ENCODE data around the gene TMPRSS13.
"Not testable (repeated sequence)": the region's sequence is repeated elsewhere in the genome, so short reads cannot be mapped to it uniquely, and the experiment has no call there.

TMPRSS13 gene

DNA sequence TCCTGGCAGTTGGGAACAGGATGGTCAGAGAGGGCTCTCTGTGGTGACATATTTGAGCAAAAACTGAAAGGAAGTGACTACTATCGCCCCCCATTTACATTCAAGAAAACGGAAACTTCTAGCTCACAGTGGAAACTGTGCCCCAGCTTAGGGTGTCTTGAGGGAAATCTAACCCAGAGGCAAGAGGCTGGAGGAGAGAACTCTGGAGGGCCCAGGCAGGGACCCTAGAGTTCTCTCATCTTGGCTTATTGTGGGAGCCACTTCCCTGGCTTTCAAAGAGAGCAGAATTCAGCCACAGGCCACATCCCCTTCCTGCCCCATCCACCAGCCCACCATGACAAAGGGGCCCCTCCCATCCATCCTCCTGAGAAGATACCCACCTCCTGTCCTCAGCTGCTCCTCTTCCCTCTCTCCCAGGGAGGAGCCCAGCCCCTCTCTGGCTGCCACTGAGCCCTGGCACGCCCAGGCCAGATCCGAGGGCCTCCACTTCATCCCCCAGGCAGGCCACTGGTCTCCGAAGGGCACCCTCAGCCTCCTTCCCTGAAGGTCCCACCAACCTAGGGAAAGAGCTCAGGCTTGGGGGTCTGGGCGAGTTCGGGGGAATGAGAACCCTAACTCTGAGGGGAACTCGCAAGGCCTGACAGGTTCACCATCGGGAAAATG lies 1.6 kb upstream of the TMPRSS13 start:
- no peak for DNase-seq (ENCODE audit: low read depth)

DNA sequence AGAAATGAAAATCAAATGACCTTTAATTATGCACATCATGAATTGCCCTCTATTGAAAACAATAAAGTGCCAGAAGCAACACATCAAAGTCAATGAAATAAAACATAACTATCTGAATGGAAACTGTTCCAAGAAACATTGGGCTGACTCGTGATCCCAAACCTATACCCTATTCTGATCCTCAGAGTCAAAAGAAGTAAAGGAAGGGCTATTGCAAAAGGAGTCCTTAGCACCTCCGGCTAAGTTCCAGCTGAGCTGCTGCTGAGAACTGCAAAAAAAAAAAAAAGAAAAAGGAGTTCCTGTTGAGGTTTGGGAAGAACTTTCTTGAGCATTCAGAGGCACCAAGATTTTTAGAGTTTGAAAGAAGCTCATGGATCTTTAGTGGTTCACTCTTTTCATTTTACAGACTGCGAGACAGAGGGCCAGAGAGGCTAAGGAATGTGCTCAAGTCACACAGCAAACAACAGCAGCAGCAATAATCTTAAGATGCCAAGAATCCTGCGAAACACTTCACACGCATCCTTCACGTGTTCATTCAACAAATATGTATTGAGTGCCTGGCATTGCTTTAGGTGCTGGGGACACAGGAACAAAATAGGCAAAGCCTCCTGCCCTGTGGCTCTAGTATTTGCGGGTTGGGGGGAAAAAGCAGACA lies 841 bp upstream of the TMPRSS13 start:
- DNase-seq (ENCODE audit: low read depth), result no peak

DNA sequence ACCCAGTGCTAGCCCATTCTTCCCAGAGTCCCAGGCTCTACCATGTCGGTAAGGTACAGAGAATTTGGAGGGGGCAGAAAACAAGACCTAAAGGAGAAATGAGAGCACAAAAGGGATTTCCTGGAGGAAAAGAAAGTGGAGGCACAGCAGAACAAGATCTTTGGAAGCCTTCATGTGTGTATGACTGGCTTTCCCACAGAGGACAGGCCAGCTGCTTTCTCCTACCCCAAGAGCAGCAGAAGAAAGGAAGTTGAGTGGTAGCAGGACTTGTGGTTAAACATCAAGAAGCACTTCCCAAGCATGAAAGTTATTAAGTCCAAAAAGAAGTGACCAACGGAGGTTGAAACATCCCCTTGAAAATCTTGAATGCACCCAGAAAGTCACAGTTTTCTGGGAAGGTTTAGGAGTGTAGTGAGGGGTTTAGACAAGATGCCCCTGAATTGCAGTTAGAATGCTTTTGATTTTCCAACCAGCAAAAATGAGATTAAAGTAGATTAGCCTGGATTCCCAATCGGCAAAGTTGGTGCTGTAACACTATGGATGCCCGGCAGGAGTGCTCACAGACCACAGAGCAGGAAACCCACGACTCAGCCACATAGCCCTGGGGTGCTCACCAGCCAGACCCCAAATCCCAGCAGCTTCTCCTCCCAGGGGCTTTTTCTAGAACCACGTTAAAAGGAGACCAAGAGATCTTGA lies 608 bp downstream of the TMPRSS13 start:
- DNase-seq (ENCODE audit: low read depth), result no peak

DNA sequence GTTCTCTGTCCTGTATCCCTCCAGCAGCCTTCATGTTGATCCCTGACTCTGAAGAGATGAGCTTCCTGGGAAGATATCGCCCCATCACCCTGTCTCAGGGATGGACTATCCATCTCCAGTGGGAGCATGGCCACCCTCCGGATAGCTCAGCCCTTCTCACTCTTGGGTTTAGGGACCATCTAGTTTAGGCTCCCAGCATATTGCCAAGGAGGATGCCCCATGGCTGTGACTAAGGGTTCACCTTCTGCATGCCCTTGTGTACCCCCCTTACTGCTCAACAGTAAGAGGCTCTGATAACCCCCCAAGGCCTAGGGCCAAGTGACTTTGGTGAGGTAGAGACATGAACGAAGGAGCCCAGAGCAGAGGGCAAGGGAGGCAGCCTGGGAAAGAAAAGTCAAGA lies 1.3 kb downstream of the TMPRSS13 start:
- no peak for DNase-seq (ENCODE audit: low read depth)

DNA sequence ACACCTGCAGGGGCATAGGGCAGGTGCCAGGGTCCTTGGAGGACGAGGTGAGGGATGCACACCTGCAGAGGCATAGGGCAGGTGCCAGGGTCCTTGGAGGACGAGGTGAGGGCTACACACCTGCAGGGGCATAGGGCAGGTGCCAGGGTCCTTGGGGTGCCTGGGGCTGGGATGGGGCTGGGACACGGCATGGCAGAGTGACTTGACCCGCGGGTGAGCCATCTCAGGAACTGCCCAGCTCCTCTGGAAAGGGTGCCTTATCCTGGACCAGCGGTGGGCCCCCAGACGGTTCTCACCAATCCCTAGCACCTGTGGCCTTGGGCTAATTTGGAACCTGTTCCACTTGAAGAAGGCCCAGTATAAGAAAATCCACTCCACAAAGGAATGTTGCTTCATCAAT lies 3.0 kb downstream of the TMPRSS13 start:
- DNase-seq (ENCODE audit: low read depth), result not testable (repeated sequence)

DNA sequence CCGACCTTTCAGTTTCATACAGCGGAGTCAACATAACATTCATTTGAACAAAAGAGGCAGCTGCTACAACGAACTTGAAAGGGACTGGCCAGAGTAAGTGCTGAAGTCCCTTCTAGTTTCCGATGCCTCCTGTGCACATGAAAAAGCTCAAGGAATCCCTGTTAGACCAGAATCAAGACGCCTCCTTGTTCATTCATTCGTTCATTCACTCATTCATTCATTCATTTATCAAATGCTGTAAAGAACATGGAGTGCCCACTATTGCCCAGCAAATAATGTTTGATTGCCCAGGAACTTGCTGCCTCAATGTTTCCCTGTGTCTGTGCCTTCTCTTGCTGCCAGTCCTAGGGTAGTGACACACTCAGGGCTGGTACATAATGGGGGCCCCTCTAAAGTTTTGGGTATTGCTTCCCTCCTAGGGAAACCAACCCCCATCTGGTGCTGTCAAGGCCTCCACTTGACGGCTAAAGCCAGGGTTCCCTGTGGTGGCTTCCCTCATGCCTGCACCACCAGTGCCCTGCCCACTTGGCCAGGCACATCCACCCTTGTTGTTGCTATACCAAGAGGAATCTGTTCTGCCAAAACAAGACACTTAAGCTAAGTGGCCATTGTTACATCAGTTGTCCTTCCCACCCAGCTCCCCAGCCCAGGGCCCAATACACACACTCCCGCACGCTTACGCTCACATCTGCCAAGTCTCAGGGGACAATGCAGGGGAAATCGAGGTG lies 3.8 kb downstream of the TMPRSS13 start:
- no peak for DNase-seq (ENCODE audit: low read depth)

DNA sequence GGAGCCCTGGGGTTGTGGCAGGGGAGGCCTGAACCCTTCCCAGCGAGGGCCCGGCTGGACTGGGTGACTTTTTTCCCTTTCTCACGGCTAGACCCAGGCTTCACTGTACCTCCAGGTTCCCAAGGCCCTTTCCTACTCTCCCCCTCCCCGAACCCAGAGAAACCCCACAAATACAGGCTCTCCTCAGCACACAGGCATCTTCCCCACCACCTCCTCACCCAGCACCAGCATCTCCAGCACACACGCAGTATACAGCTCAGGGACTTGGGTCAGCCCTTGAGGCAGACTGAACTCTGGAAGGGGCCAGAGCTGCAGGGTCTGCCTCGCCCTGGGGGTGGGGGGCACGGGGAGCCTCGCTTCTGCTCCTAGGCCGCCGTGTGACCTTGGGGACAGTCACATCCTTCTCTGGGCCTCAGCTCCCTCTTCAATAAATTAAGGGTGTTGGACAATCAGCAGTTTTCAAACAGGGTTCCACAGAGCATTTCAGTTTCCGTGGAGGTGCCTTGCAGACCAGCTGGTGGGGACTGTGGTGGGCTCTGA lies 4.5 kb downstream of the TMPRSS13 start:
- DNase-seq (ENCODE audit: low read depth), result no peak

DNA sequence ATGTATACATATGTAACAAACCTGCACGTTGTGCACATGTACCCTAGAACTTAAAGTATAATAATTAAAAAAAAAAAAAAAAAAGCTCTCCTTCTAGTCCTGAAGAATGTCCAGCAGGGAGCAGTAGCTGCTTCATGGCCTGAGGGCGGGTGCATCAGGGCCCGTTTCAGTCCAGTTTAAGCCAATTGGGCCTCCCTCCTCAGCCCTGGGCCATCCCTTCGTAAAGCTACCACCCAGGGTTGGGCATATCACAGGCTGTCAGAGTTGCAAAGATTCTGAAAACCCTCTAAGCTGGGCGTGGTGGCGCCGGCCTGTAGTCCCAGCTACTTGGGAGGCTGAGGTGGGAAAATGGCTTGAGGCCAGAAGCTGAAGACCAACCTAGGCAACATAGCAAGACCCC lies 5.4 kb downstream of the TMPRSS13 start:
- DNase-seq (ENCODE audit: low read depth), result no peak

DNA sequence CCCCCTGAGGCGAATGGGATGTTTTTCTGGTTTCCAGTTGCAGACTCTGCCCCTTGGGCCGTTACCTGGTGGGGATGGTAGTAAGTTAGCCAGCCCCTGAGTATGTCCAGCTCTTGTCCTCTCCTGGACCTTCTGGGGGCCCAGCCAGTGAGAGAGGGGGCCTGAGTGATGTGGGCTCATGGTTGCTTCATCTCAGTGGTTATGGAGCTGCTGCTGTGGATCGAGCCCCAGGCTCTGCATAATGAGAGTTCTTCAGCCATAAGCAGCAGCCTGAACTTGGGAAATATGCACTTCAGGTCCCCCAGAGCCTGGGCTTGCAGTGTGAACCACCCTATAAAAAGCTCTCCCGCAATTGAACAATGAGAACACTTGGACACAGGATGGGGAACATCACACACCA lies 5.9 kb downstream of the TMPRSS13 start:
- DNase-seq (ENCODE audit: low read depth), result no peak

DNA sequence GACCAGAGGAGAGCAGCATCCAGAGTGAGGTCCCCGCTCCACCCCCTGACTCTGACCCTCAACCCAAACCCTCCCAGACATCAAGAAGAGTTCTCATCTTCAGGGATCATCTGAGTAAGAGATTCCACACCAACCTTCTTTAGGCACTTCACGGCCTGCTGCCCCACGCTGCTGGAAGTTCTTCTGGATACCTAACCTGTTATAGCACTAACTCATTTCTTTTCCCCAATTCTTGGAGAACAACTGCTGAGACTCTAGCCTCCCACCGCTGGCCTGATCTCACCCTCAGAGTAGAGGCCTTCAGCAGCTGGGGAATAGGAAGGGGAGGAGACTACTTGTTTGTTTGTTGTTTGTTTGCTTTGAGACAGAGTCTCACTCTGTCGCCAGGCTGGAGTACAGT lies 7.3 kb downstream of the TMPRSS13 start:
- DNase-seq (ENCODE audit: low read depth), result no peak

DNA sequence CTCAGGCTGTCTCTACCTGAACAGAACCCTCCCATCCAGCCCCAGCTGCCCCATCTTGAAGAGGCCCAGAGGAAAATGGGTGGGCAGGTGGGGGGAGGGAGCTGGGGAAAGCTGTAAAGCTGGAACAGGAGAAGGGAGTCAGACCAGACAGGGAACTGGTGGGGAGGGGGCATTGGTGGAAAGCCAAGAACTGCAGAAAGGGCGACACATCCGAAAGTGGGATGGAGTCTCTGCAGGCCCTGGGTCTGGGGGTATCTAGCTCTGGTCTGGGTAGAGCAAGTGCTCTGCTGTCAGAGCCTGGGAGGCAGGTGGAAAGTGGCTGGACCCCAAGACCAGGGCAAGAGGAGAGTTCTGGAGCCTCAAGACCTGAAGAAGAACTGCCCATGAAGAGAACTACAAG lies 7.7 kb downstream of the TMPRSS13 start:
- DNase-seq (ENCODE audit: low read depth), result no peak

DNA sequence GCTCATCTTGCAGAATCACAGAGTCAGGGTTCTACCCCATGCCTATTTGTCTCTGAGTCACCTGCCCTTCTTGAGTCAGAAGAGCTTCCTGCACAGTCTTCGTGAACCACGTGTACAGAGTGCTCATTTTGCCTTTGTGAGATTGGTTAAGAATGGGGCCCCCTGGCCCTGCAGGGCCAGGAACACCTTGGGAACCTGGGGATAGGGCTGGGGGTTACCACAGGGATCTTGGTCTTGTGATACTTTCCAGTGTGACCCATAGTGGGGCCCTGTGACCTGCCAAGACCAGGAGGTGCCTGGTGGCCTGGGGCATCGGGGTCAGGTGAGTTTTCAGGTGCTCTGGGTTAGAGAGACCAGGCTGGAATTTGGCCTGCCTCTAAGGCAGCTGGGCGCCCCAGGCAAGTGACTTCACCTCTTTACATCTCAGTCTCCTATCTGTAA lies 9.4 kb downstream of the TMPRSS13 start:
- DNase-seq (ENCODE audit: low read depth), result no peak

DNA sequence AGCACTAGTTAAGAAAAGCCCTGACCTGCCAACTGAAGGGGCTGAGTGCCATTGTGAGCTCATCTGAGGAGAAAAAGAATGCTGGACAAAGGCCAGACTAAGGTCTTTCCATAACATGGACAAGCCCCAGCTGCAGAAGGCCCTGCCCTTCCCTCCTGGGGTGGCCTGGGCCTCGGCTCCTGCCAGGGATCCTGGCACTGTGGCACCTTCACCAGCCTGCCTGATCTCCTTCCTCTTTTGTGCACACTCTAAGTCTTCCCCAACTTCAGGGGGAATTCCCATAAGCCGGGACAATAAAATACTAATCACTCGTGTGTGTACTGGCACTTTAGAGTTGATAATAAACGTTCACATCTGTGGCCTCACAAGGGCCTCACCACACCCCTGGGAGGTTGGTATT lies 9.9 kb downstream of the TMPRSS13 start:
- DNase-seq (ENCODE audit: low read depth), result no peak

DNA sequence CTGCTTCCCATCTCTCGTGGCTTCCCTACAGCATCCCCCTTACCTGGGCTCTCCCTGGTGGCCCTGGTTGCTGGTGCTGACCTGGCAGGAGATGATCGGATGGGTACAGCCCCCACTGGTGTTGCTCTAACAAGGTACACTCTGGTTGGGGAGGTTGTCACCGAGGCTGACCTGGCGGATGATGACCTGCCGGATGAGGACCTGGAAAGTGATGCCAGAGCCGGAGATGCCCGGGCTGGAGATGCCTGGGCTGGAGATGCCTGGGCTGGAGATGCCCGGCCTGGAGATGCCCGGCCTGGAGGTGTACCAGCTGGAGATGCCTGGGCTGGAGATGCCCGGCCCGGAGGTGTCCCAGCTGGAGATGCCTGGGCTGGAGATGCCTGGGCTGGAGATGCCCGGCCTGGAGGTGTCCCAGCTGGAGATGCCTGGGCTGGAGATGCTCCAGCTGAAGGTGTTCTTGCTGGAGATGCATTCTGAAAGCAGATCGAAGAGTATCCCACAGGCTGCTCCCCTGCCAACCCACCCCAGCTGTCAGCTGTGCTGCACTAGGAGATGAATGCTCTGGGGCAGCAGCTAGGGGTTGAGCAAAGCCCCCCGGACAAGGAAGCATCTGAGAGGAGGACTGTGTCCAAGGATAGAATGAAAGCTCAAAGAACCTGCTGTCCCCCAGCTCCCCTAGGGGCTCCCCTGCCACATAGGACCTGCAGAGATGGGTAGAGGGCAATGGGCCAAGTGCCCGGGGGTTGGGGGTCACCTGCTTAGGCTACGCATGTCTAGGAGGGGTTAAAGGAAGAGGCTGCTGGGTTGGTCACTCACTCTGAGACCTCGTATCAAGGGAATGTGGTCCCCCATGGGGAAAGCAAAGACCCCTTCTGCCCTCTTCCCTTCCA lies 10.6 kb downstream of the TMPRSS13 start:
- DNase-seq (ENCODE audit: low read depth), result no peak

DNA sequence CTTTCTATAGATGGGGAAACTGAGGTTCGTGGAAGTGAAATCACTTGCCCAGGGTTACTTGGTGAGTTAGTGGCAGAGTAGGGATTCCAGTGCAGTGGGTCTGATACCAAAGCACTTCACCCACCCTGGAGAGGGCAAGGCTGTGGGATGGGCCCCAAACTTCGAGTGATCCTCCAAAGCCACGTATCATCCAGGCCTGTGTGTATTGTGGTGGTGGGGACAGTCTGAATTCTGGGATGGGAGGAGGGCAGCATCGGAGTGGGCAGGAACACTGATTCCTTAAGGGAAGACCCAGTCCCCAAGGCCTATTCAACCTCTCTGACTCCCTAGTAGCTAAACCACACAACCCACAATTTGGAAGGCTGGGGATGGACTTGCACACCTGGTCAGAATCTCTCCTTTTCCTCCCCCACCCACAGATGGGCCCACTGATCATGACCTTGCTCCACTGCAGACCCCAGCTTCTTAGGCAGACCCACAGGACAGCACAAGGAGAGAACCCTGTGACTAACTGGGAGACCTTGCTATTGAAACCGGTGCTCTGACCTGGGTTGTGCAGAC lies 11.5 kb downstream of the TMPRSS13 start:
- no peak for DNase-seq (ENCODE audit: low read depth)

DNA sequence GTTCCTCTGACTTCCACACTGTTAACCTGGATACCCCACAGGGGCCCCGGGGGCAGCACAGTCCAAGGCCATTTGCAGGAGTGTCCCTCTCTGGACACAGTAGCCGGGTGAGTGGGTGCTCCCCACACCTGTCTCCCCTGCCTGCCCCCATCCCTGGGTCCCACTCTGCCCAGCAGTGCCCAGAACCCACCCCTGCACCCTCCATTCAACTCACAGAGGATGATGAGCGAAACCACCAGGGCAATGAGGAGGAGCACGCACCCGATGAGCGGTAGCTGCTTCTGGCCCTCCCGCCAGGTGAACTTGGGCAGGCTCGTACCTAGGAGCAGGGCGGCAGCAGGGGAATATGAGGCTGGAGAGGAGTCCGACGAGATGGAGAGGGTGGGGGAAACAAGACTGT lies 12.2 kb downstream of the TMPRSS13 start:
- no peak for DNase-seq (ENCODE audit: low read depth)

DNA sequence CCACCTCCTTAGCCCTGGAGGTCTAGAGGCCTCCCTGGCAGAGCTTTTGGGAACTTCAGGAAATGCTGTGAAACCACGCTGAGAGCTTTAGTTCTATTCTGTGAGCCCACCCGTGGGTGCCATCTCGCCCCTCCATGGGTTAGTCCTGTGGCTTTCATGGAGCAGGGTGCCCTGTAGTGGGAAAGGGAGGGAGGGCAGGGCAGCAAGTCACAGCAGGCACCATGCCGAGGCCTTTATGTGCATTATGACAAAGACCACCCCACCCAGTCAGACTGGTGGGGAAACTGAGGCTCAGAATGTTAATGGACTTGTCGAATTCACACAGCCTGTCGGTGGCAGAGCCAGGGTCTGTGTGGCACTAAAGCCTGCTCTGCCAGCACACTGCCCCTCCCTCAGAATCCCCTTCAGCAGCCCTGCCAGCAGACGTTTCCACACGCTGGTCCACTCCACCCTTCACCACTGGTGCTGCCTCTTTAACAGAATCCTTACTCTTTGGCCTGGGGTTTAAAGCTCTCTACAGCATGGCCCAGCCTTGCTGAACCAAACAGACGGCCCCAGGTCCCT lies 13.4 kb downstream of the TMPRSS13 start:
- DNase-seq (ENCODE audit: low read depth), result no peak

DNA sequence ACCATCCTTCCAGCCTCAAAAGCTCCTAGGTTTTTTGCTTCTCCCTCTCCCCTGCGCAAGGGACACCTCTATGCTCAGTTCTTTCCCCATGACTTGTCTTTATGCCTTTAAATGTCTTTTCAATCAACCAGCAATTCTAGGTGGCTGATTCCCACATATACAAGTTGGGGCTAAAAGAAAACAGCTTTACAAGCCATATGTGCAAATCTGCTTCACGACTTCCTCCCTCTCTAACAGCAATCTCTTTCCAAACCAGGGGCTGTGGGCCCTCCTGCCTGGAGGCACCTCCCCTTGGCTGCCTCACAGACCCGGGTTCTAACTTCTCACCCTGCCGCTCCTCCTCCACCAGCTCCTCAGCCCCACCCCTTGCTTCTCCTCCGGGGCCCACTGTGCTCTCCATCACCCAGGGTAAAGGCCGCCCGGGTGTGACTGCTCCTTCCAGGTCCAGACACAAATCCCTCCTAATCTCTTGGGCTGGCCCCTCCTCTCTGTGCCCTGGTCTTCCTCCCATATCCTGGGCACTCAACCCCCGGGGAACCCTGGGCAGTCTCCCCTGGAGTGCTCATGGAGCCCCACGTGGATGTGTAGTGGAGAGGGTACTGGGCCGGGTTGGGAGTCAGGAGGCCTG lies 14.1 kb downstream of the TMPRSS13 start:
- no peak for DNase-seq (ENCODE audit: low read depth)

DNA sequence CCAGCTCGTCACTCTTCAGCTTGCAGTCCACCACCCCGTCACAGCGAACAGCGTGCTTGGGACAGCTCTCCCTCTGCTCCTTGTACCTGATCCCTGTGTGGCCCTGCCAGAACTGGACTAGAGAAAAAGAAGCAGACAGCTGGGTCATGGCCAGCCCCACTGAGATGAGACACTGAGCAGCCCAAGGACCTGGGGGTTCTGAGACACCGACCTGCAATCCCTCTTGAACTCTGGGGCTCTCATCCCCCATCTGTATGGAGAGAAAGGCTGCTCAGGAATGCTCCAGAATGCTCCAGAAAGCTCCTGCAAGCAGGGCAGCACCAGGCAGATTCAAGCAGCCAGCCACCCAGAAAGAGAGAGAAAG lies 14.8 kb downstream of the TMPRSS13 start:
- DNase-seq (ENCODE audit: low read depth), result no peak

DNA sequence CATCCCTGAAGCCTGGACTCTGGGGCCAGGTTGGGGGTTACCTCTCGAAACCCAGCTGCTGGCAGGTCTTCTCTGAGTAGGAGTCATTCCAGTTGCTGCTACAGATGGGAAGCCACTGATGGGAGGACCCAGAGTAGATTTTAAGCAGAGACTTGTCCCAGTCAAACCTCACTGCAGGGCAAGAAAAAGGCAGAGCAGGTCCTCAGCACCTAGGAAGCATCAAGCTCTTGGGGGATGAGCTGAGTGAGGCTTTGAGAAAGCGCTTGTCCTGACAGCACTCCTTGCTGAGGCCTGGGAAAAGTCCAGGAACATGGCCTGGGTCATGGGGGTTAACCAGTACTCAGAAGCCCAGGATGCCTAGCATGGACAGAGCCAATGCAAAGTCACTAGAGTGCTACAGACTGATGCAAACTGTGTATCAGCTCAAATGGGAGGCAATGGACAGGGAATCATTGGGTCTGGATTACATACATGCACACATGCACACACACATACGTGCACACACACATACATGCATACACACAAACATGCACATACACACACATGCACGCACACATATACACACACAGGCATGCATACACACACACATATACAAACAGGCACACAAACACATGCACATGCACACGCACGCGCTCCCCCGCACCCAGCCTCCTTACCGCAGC lies 15.3 kb downstream of the TMPRSS13 start:
- no peak for DNase-seq (ENCODE audit: low read depth)
